HPDE6-E6E7 (cell line): ENCODE data around the gene GTF2H2C.
"Not testable (repeated sequence)": the region's sequence is repeated elsewhere in the genome, so short reads cannot be mapped to it uniquely, and the experiment has no call there.

Source experiments
- DNase-seq: peaks from one replicate; pipeline ENCODE4 v3.0.0; 2011; ENCODE audit warnings: missing footprints; ENCODE audit errors: extremely low spot score

Gene GTF2H2C

DNA sequence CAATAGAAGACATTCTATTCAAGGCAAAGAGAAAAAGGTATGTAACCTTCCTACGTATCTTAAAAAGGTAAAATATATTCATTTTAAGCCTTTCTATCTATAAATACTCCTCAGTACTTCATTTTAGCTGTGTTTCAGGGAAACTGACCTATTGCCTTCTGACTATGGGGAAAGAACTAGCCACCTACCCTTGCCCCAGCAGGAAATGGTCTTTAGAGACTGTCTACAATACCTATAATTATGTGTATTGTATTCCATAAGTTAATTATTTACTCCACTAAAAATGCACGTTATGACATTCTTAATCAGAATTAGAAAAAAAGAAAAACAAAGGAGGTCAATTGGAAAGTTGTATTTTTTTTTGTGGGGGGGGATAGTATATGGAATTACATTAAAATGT, 6.2 kb downstream of the GTF2H2C start:
- not testable (repeated sequence) for DNase-seq

DNA sequence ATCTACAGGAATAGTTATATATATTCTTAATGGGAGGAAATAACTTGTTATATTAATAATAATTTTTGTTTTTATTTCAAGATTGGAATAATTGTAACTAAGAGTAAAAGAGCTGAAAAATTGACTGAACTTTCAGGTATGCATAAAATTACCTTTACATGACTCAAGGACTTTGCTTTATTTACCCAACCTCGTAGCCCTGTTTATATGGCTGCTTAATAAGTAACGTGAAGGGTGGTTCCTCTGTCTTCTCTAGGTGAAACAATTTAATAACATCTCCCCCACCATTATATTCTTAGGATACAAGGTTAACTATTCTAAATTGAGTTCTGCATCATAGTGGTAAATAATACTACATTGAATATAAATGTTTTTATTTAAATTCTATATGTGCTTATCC, 8.1 kb downstream of the GTF2H2C start:
- DNase-seq: not testable (repeated sequence)

DNA sequence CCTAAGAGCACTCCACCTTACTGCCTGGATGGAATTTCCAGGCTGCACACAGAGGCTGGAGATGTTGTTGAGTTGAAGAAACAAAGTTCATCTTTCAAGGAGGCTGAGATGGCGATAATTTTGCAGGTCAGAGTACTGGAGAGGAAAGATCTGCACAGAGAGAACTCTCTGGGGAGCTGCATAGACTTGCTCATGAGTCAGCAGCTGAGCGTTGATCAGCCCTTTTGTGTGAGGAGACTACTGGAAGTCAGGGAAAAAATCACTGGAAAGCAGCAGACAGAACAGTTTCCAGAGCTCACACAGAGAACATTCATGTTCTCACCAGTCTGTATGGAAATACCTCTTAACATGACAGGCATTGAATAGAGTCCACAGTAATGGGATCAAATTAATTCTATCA, 23.4 kb downstream of the GTF2H2C start:
- not testable (repeated sequence) for DNase-seq

DNA sequence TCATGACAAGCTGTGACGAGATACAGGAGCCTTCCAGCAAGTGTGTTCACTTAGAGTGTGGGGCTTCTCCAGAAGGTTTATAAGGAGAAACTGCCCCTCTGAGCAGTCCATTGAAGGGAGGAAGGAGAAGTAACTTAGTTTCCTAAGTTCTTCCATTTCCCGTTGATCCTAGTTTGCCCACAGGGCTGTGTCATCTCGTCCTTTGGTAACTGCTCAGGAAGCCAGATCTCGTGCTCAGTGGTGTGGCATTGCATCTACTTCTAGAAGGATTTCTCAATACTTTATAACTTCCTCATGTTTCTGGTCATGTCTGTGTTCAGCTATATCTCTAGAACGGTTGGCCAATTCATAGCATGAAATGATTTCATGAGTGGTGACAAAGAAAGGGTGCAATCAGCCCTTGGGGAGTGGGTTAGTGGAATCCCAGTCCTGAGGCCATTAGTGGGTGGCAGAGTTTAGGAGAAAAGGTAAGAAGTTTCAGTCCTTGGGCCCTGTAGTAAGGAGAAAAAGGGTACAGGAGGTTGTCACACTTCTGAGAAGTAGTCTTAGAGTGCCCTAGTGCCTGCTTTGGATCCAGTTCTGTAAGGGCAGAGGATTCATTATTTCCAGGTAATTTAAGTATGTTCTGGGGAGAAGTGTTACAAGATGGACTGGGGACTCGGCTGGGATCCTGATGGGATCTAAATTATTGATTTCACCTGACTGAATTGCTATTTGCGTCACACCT, 36.3 kb downstream of the GTF2H2C start:
- DNase-seq: not testable (repeated sequence)

DNA sequence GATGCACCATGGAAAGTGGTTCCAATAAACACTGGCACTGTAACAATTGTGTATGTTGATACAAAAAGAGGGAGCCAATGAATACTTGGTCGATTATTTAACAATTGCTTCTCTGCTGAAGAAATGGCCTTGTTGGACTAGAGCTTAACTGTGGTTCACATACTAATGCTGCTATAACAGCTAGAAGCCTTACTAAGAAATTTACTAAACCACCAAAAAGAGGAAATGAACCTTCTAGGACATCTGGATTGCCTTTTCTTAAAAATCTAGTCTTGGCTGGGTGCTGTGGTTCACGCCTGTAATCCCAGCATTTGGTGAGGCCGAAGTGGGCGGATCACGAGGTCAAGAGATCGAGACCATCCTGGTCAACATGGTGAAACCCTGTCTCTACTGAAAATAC, 42.0 kb downstream of the GTF2H2C start:
- DNase-seq: not testable (repeated sequence)

DNA sequence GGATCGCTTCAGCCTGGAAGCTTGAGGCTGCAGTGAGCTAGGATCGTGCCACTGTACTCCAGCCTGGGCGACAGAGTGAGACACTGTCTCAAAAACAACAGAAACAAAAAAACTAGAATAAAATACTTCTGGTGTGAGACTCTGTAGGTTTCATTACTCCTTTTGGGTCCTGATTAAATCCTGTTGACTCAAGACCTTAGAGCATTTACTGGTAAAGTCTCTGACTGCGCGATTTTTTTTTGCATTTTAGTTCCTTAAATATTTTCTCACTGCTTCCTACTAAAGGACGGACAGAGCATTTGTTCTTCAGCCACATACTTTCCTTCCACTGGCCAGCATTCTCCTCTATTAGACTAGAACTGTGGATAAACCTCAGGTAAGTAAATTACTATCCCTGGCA, 46.8 kb downstream of the GTF2H2C start:
- not testable (repeated sequence) for DNase-seq

DNA sequence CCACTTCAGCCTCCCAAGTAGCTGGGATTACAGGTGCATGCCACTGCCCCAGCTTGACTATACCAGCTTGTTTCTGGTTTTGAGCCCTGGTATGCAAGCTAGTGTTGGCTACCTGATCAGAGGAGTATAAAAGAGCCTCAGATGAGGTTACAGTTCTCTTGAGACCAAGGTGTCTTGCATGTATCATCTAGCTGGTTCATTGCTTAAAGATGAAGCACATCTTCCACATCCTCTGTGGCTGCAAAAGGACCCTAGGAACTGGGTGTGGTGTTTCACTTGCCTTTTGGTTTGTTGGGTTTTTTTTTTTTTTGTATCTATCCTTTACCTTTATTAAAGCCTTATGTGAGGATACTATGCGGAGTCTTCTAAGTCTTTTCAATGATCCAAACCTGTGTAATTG, 47.8 kb downstream of the GTF2H2C start:
- not testable (repeated sequence) for DNase-seq

DNA sequence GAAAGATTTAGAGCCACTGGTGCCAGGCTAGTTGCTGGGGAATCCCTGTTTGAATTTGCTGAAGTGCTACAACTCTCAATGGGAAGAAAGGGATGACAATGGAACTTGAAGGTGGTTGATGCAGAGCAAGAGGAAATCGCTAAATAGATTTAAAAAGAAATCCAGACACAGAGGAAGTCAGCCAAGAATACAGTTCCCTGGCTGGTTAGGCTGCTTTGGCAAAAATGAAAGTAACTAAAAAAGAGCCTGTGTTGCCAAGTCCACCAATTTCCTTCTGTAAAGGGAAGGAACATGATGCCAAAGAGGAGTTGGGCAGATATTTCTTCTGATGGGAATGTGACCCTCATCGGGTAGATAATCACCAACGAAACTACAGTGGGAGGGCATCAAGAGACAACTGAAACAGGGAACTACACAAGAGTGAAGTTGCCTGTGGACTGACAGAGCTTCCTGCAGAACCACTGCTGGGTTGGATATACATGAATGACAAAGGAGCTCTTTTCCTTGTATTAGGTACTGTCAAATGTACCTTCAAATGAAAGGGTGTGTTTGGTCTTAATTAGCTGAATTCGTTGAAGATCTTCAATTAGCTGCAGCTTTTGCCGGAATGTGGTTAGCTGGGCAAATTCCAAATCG, 49.0 kb downstream of the GTF2H2C start:
- DNase-seq: not testable (repeated sequence)

DNA sequence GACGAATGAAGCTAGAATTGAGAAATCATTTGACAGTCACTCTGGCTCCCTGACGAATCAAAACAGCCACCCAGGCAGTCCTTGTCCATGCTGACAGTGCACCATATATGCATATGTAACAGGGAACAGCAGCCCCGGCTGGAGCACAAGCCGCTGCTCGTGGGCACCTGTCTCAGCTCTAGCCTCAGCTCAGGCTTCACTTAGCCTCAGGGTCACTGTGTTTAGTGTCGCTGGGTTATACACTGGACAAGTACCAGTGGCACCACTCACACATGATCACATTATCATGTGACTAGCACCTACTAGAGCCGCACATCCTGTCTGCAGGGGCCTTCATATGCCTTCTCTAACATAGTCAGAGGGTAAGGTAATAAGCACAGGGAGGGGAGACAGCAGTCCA, 54.9 kb downstream of the GTF2H2C start:
- not testable (repeated sequence) for DNase-seq

DNA sequence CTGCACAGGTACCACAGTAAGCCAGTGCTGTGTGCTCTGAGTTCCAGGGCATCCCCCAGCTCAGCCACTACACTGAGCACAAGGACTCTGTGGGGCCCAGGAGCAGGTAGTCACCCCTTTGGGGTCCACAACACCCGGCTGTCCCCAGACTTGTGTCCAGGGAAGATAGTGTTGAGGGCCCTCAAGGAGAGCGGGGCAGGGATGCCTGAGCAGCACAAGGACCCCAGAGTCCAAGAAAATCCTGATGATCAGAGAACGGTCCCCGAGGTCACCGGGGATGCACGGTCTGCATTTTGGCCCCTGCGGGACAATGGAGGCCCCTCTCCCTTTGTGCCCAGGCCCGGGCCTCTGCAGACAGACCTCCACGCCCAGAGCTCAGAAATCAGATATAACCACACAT, 71.9 kb downstream of the GTF2H2C start:
- not testable (repeated sequence) for DNase-seq
